ENCODE data around the gene DDIAS.

- no peak for TF ChIP-seq POLR2A (IDR thresholded peaks at IDR 0.05; ENCODE audit: extremely low read depth, insufficient read length)
- TF ChIP-seq, protein P1, sequence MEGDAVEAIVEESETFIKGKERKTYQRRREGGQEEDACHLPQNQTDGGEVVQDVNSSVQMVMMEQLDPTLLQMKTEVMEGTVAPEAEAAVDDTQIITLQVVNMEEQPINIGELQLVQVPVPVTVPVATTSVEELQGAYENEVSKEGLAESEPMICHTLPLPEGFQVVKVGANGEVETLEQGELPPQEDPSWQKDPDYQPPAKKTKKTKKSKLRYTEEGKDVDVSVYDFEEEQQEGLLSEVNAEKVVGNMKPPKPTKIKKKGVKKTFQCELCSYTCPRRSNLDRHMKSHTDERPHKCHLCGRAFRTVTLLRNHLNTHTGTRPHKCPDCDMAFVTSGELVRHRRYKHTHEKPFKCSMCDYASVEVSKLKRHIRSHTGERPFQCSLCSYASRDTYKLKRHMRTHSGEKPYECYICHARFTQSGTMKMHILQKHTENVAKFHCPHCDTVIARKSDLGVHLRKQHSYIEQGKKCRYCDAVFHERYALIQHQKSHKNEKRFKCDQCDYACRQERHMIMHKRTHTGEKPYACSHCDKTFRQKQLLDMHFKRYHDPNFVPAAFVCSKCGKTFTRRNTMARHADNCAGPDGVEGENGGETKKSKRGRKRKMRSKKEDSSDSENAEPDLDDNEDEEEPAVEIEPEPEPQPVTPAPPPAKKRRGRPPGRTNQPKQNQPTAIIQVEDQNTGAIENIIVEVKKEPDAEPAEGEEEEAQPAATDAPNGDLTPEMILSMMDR (IDR thresholded peaks at IDR 0.05; ENCODE audit: low read depth, low read length), result no peak
- TF ChIP-seq, protein P2, sequence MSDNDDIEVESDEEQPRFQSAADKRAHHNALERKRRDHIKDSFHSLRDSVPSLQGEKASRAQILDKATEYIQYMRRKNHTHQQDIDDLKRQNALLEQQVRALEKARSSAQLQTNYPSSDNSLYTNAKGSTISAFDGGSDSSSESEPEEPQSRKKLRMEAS (IDR thresholded peaks at IDR 0.05; ENCODE audit: low read depth, low read length), result no peak
These were observed 36.0 kb downstream of the DDIAS start for GRCh38 chr11:82937554-82937953.
